Tibial nerve (tissue), 4 donors: ENCODE measurements around the gene TBCD. TPM values are rescaled to one million over a fixed set of nuclear protein-coding genes. Genes with fewer than 3 reads are reported as not detected.
"Not testable (repeated sequence)": the region's sequence is repeated elsewhere in the genome, so short reads cannot be mapped to it uniquely, and the experiment has no call there.

Experiments used
- DNase-seq, 2 donors: peaks; one replicate each; pipeline ENCODE4 v3.0.0-alpha.2; 2019; ENCODE audit warnings: low spot score in 2 of 2
- H3K27ac ChIP-seq, 4 donors: fragments of 200-600 bp; sonication (generic) in 3 of 4; one replicate each; pipeline ENCODE4 v1.5.1; 2017 to 2019; ENCODE audit warnings: mild to moderate bottlenecking in 1 of 4
- H3K27me3 ChIP-seq, 2 donors: fragments of 200-600 bp; sonication (generic) in 1 of 2; one replicate each; pipeline versions ENCODE4 v1.5.1 to v1.6.0; 2017 to 2019
- H3K36me3 ChIP-seq, 3 donors: fragments of 200-600 bp; sonication (generic); one replicate each; pipeline ENCODE4 v1.5.1; 2018 to 2019
- H3K4me1 ChIP-seq, 4 donors: fragments of 200-600 bp; sonication (generic) in 3 of 4; one replicate each; pipeline ENCODE4 v1.5.1; 2017 to 2019
- H3K4me3 ChIP-seq, 4 donors: fragments of 200-600 bp; sonication (generic) in 3 of 4; one replicate each; pipeline ENCODE4 v1.5.1; 2017 to 2019; ENCODE audit warnings: mild to moderate bottlenecking in 1 of 4, moderate library complexity in 1 of 4
- H3K9me3 ChIP-seq, 4 donors: fragments of 200-600 bp; sonication (generic) in 3 of 4; one replicate each; pipeline ENCODE4 v1.5.1; 2017 to 2019
- CTCF ChIP-seq, 5 experiments: fragments of 200-600 bp in 3 of 5; fragments of 450-650 bp in 2 of 5; sonication (generic) in 3 of 5; IDR thresholded peaks; one replicate each; pipeline ENCODE4 v1.5.1; 2016 to 2019; ENCODE audit warnings: antibody characterized with exemption in 5 of 5, mild to moderate bottlenecking in 3 of 5, moderate library complexity in 2 of 5
- EP300 ChIP-seq, 2 donors: sonication (generic); formaldehyde crosslinking; IDR thresholded peaks; one replicate each; pipeline ENCODE4 v1.6.1; 2017; ENCODE audit warnings: antibody characterized with exemption in 2 of 2, mild to moderate bottlenecking in 1 of 2
- POLR2A ChIP-seq, 2 donors: fragments of 450-650 bp; IDR thresholded peaks; one replicate each; pipeline ENCODE4 v1.6.1; 2017; ENCODE audit warnings: antibody characterized with exemption in 2 of 2, mild to moderate bottlenecking in 2 of 2, moderate library complexity in 2 of 2
- WGBS, 2 donors: methylation state at CpG; one replicate each; pipeline ENCODE4 v1.1.5; 2018; 5-methylcytosine and 5-hydroxymethylcytosine counted together
- total RNA-seq, 4 donors: library from RNA; depleted of rRNA; stranded (reverse); fragments of >200 nt; gene quantifications; one replicate each; pipeline ENCODE4 v1.1.0, GENCODE V29; 2016

Gene TBCD
- total RNA-seq, 4 donors from 2014 or later = 42.6 to 115 (median 87.9) TPM

- H3K4me1 ChIP-seq = no peaks in the 10 kb centered on the region
- no peak overlapping the region for H3K4me3 ChIP-seq
- H3K36me3 ChIP-seq = no peaks in the 10 kb centered on the region
- no peak overlapping the region for H3K27ac ChIP-seq
- WGBS, 2 donors = 71 to 81% methylated on average over 1 of the region's 1 CpG
- no peak for TF ChIP-seq POLR2A (IDR thresholded peaks at IDR 0.05)
- TF ChIP-seq CTCF (IDR thresholded peaks at IDR 0.05) = no peak
- no peak for TF ChIP-seq EP300 (IDR thresholded peaks at IDR 0.05)
- no peaks in the 10 kb centered on the region for H3K9me3 ChIP-seq
- H3K27me3 ChIP-seq = no peaks in the 10 kb centered on the region
- DNase-seq = no peak
Observed at GRCh38 chr17:82979718-82980117, 227.9 kb downstream of the TBCD start.

- Histone ChIP-seq H3K27me3 (no peaks in the 10 kb centered on the region), H3K4me1 (peaks cover 0 to 3% (median 1%) of the 10 kb centered on the region in 4 donors), H3K4me3 (no peak overlapping the region), H3K27ac (no peak overlapping the region), H3K36me3 (no peaks in the 10 kb centered on the region), H3K9me3 (no peaks in the 10 kb centered on the region)
- WGBS, 2 donors = 78 to 84% methylated on average over 9 of the region's 9 CpGs
- TF ChIP-seq POLR2A (IDR thresholded peaks at IDR 0.05) (no peak), EP300 (IDR thresholded peaks at IDR 0.05) (no peak), CTCF (IDR thresholded peaks at IDR 0.05) (no peak)
- DNase-seq = no peak
Observed at GRCh38 chr17:82980632-82981031, 228.8 kb downstream of the TBCD start.

GRCh38 chr17:82981141-82981730 is 229.4 kb downstream of the TBCD start:
- TF ChIP-seq POLR2A (IDR thresholded peaks at IDR 0.05) (no peak), EP300 (IDR thresholded peaks at IDR 0.05) (no peak), CTCF (IDR thresholded peaks at IDR 0.05) (no peak)
- Histone ChIP-seq H3K4me3 (no peak overlapping the region), H3K27me3 (no peaks in the 10 kb centered on the region), H3K9me3 (no peaks in the 10 kb centered on the region), H3K36me3 (no peaks in the 10 kb centered on the region), H3K27ac (no peak overlapping the region), H3K4me1 (peaks cover 0 to 9% (median 7%) of the 10 kb centered on the region in 4 donors)
- DNase-seq = no peak
- 83 to 92% methylated on average over 15 of the region's 15 CpGs for WGBS, 2 donors

- no peaks in the 10 kb centered on the region for H3K27me3 ChIP-seq
- DNase-seq = no peak
- H3K9me3 ChIP-seq = no peaks in the 10 kb centered on the region
- H3K27ac ChIP-seq = no peak overlapping the region
- no peak overlapping the region for H3K4me3 ChIP-seq
- TF ChIP-seq EP300 (IDR thresholded peaks at IDR 0.05) (no peak), POLR2A (IDR thresholded peaks at IDR 0.05) (no peak), CTCF (IDR thresholded peaks at IDR 0.05) (no peak)
- H3K4me1 ChIP-seq = peaks cover 0 to 11% (median 8%) of the 10 kb centered on the region in 4 donors
- no peaks in the 10 kb centered on the region for H3K36me3 ChIP-seq
- WGBS, 2 donors = 89 to 93% methylated on average over 27 of the region's 27 CpGs
Observed at GRCh38 chr17:82983510-82984248, 231.8 kb downstream of the TBCD start.

- H3K4me1 ChIP-seq = peaks cover 0 to 11% (median 8%) of the 10 kb centered on the region in 4 donors
- H3K36me3 ChIP-seq, H3K9me3 ChIP-seq, H3K27ac ChIP-seq, H3K27me3 ChIP-seq, DNase-seq, H3K4me3 ChIP-seq: not testable (repeated sequence)
- WGBS, 2 donors = 65 to 83% methylated on average over 12 of the region's 12 CpGs
Observed at GRCh38 chr17:82984249-82984617, 232.4 kb downstream of the TBCD start.
